Panc1 (cell line): ENCODE data around the gene XG.

Experiments used
- POLR2AphosphoS5 ChIP-seq: IDR thresholded peaks from 2 replicates; pipeline ENCODE4 v1.6.1; 2012; ENCODE audit warnings: mild to moderate bottlenecking, low read depth, low read length, moderate library complexity
- TCF7L2 ChIP-seq: IDR thresholded peaks from 2 replicates; pipeline ENCODE4 v1.6.1; 2011; ENCODE audit warnings: mild to moderate bottlenecking, low read depth, low read length, inconsistent platforms
- TF ChIP-seq, protein P1 (sequence below): fragments of 450-650 bp; IDR thresholded peaks from 2 replicates; pipeline ENCODE4 v1.5.1; 2017; ENCODE audit warnings: mild to moderate bottlenecking

- TF ChIP-seq, protein P1, sequence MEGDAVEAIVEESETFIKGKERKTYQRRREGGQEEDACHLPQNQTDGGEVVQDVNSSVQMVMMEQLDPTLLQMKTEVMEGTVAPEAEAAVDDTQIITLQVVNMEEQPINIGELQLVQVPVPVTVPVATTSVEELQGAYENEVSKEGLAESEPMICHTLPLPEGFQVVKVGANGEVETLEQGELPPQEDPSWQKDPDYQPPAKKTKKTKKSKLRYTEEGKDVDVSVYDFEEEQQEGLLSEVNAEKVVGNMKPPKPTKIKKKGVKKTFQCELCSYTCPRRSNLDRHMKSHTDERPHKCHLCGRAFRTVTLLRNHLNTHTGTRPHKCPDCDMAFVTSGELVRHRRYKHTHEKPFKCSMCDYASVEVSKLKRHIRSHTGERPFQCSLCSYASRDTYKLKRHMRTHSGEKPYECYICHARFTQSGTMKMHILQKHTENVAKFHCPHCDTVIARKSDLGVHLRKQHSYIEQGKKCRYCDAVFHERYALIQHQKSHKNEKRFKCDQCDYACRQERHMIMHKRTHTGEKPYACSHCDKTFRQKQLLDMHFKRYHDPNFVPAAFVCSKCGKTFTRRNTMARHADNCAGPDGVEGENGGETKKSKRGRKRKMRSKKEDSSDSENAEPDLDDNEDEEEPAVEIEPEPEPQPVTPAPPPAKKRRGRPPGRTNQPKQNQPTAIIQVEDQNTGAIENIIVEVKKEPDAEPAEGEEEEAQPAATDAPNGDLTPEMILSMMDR = no peak
- TF ChIP-seq POLR2AphosphoS5 (no peak), TCF7L2 (no peak)
These were observed 43.1 kb upstream of the XG start for GRCh38 chrX:2708592-2709188.
